GM19043 (cell line): ENCODE data around the gene PDK2.
"Not testable (repeated sequence)": the region's sequence is repeated elsewhere in the genome, so short reads cannot be mapped to it uniquely, and the experiment has no call there.

Source experiments
- ATAC-seq: cut with Tn5 transposase; IDR thresholded peaks from one replicate; pipeline ENCODE4 v1.9.1; 2021; ENCODE audit warnings: low read depth; ENCODE audit not compliant: unreplicated experiment

Gene PDK2

DNA sequence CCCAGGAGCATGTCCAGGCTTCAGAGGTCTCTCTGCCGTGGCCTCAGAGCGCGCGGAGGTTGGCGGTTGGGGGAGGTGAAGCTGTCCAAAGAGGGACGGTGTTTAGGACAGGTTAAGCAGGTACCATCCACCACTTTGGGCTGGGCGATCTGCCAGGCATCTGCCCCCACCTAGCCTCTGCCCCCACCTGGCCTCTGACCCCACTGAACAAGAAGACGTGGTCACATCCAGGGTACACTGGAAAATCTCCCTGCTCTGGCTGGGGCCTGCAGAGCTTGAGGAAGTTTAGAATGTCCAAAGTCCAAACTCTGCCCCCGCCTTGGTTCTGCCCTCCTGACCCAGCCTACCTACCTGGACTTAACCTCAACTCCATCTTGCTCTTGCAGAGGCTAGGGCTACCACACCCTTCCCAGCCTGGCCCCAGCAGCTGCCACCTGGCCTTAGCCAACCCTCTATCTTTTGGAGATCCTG, 37.6 kb upstream of the PDK2 start:
- ATAC-seq = no peak

DNA sequence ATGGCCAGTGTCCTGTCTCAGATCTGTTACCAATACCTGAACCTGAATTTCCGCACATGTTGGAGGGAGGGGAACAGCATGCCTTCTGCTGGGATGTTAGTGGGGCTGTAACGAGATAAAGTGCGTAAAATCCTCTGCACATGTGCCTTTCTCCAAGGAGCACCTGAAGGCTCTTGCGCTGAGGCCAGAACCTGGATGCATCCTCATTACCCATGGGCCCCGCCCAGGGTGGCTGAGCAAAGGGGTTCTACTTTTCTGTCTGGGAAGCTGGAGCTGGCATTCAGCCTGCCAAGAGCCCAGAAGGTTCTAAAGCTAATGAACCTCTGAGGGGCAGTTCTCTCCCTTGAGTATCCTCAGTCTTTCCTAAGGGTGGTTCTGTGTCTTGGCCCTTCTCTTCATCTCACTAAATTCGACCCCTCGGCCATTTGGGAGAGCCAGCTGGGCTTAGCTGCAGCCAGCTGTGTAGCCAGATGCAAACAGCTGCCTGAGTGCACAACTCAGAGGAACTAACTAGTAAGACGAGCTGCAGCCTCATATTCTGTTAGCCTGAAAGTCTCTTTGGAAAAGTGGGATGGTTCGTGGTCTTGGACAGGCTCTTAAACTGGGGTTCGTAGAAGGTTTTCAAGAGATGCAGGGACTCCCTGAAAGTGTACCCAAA, 36.7 kb upstream of the PDK2 start:
- ATAC-seq = no peak

DNA sequence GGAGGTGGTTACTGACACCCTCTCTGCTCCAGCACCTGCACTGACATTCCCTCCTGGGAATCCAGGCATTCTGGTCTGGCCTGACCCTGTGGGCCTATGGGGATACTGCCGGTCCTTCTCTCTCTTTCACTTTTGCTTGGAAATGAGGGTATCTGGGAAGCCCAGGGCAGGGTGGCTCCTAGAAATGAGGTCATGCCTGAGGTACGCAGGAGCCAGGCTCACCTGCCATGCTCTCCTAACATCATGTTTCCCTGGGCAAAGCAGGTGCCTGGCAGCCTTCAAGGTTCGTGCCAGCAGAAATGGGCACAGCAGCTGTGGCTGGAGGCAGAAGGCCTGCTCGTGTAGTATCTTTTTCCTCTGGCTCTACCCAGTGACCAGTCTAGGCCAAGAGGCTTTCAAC, 35.9 kb upstream of the PDK2 start:
- ATAC-seq = no peak

- ATAC-seq = no peak
These were observed 35.3 kb upstream of the PDK2 start for GRCh38 chr17:50059759-50060273.

DNA sequence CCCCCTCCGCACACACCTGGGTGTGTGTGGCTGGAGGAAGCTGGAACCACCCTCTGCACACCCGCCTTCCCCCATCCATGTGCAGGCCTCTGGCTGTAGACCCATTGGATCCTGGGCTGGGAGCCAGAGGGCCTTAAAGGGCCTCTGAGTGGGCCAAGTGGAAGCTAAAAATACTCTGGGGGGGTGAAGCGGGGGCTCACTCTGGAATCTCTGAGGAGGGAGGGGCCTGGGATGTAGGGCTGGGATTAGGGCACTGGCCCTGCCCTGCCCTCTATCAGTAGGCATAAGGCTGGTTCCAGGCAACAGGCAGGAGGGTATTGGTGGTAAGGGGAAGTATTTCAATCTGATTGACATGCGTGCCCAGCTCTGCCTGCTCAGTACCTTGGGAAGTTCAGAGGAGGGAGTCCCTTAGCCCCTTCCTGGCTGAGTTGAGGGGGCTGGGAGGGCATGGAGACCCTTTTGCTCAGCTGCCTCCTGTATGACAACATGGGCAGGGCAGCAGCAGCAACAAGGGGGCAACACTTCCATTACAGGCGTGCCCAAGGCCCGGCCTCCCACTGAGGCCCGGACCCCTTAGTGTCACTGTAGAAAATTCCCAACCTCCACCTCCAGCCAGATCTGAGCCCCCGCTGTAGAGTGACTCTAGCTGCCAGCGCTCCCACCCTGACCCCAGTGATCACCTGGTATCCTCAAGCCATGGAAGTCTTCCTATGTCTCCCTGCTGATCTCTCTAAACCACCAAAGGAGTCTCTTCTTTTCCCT, 34.0 kb upstream of the PDK2 start:
- no peak for ATAC-seq

- not testable (repeated sequence) for ATAC-seq
These were observed 33.5 kb upstream of the PDK2 start for GRCh38 chr17:50061713-50062045.

DNA sequence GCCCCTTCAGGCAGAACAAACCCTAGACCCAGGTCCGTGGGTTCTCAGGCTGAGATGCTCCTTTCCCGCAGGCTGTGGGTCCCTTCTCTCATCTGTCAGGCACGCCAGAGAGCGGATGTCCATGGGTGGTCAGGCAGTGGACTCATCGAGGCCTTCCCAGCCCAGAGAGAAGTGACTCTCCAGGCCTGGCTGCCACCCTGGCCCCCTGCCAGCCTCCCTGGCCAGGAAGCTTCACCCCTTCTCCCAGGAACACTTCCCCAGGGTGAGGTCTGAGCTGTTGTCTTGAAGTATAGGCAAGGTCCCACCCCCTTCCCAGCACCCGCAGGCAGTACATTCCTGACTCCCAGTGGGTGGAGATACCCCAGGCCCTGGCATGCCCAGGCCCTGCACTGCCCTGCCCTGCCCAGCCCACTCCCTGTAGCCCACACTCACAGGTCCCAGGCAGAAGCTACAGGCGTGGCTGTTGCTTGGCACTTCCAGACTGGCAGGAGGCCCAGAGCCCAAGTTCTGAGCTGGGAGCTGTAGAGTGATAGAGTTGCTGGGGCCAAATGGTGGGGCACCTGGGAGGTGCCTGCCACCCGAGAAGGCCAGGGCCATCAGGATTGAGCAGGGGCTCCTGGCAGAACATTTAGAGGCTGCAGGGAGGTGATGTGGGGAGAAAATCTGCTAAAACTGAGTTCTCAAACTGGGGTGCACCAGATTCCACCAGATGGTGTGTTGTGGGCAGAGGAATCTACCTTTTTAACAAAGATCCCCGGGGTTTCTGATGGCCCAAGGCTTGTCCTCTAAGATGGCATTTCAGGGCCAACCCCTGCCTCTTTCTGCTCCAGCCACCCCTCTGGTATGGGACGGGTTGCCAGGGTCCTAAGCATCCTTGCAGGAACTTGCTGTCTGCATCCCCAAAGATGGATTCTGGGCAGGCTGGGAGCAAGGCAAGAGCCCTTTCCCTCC, 32.6 kb upstream of the PDK2 start:
- ATAC-seq = no peak

GRCh38 chr17:50063561-50064252, 31.4 kb upstream of the PDK2 start:
- no peak for ATAC-seq

- ATAC-seq = no peak
These were observed 30.7 kb upstream of the PDK2 start for GRCh38 chr17:50064253-50065001.

GRCh38 chr17:50065056-50065455, 30.1 kb upstream of the PDK2 start:
- ATAC-seq = no peak

DNA sequence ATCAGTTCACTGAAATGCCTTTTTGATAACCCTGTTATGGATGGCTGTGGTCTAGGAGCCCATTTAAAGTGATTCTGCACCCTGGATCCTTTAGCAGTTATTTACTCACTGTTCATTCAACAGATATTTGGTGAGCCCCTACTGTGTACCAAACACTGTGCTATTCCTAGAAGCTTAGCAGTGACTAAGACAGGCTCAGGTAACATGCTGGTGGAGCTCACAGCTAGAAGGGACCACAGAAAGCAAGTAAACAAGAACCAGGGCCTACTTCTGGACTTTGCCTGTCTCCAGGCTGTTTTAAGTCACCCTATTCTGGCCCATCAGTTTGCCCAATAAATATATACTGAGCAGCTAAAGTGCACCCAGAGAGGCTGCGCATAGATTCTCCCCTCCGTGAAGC, 28.2 kb upstream of the PDK2 start:
- ATAC-seq = no peak

DNA sequence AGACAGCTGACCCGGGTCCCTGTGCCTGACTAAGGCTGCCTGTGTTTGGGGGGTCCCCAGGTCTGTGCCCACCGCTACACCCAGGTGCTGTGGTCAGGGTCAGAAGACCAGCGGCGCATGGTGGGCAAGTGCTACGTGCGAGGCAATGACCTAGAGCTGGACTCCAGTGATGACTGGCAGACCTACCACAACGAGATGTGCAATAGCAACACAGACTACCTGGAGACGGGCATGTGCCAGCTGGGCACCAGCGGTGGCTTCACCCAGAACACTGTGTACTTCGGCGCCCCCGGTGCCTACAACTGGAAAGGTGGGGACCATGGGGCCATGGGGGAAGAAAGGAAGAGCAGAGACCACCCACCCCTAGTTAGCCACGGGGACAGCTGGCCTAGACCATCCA, 27.2 kb upstream of the PDK2 start:
- no peak for ATAC-seq

- ATAC-seq = no peak
These were observed 24.1 kb upstream of the PDK2 start for GRCh38 chr17:50070908-50071680.

- no peak for ATAC-seq
These were observed 23.5 kb upstream of the PDK2 start for GRCh38 chr17:50071692-50072091.

- no peak for ATAC-seq
These were observed 23.0 kb upstream of the PDK2 start for GRCh38 chr17:50072130-50072529.

DNA sequence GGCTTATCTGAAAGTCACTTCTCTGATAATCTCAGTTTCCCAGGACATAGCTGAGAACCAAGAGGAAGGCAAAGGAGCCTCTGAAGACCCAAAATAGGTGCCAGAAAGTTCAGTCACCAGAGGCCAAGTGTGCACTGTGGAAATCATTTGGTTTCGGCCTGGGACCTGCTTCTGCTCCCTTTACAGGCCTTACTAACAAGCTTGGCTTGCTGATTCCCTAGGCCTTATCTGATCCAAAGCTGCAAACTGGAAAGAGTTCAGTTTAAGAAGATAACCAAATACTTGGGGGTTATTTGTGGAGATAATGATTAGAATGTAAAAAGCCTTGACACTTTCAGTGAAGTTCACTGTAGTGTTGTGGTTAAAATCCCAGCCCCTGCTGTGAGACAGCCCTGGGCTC, 22.2 kb upstream of the PDK2 start:
- no peak for ATAC-seq

DNA sequence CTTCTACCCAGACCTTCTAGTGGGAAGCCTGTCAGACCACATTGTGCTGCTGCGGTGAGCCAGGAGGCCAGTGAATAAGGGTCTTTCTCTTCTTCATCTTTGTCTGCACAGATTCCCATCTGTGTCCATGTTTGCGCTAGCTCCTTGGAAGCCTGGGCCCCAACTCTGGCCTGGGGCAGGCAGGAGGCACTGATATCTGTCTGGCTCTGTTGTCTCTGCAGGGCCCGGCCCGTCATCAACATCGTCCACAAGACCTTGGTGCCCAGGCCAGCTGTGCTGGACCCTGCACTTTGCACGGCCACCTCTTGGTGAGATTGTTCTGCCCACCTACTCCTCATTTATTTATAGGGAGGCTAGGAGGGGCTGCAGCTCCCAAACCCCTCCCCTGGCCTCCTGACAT, 20.9 kb upstream of the PDK2 start:
- no peak for ATAC-seq

- ATAC-seq = no peak
These were observed 19.6 kb upstream of the PDK2 start for GRCh38 chr17:50075446-50076032.

DNA sequence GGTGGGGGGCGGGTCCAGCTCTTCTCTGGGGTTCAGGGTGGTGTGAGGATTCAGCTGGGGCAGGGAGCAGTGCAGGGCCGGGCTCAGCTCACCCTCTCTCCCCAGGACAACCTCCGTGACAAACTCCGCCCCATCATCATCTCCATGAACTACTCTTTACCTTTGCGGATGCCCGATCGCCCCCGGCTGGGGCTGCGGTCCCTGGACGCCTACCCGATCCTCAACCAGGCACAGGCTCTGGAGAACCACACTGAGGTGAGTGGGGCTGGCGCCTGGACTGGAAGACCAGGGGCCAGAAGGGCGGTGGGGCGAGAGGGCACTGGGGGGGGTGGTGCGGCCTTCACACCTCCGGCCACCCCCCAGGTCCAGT, 18.9 kb upstream of the PDK2 start:
- no peak for ATAC-seq
